ENCODE data around the gene TMEM181. TPM values are rescaled to one million over a fixed set of nuclear protein-coding genes. Genes with fewer than 3 reads are reported as not detected.
"Not testable (repeated sequence)": the region's sequence is repeated elsewhere in the genome, so short reads cannot be mapped to it uniquely, and the experiment has no call there.

The TMEM181 gene
- polyA plus RNA-seq, 5 donors, result 26.1 to 36.8 (median 30.5) TPM

- no peak for DNase-seq
Observed at GRCh38 chr6:158591810-158592209, 31.9 kb downstream of the TMEM181 start.

GRCh38 chr6:158593670-158594069 lies 33.8 kb downstream of the TMEM181 start:
- DNase-seq, result no peak

- no peak for DNase-seq
Observed at GRCh38 chr6:158595223-158595622, 35.3 kb downstream of the TMEM181 start.

GRCh38 chr6:158596861-158597260 lies 37.0 kb downstream of the TMEM181 start:
- no peak for DNase-seq

GRCh38 chr6:158597565-158597964 lies 37.7 kb downstream of the TMEM181 start:
- no peak for DNase-seq

GRCh38 chr6:158599635-158600034 lies 39.7 kb downstream of the TMEM181 start:
- DNase-seq, result no peak

- DNase-seq, result no peak
Observed at GRCh38 chr6:158603261-158604047, 43.6 kb downstream of the TMEM181 start.

GRCh38 chr6:158604048-158604406 lies 44.1 kb downstream of the TMEM181 start:
- DNase-seq, result no peak

- DNase-seq, result peak; percentile 28 to 56
Observed at GRCh38 chr6:158605266-158605878, 45.5 kb downstream of the TMEM181 start.

GRCh38 chr6:158606011-158606410 lies 46.1 kb downstream of the TMEM181 start:
- DNase-seq, result not testable (repeated sequence)

GRCh38 chr6:158606935-158607334 lies 47.0 kb downstream of the TMEM181 start:
- no peak for DNase-seq

GRCh38 chr6:158607411-158608170 lies 47.7 kb downstream of the TMEM181 start:
- DNase-seq, result no peak

- DNase-seq, result no peak
Observed at GRCh38 chr6:158608221-158608620, 48.3 kb downstream of the TMEM181 start.

- DNase-seq, result no peak
Observed at GRCh38 chr6:158609455-158610155, 49.7 kb downstream of the TMEM181 start.

- no peak for DNase-seq
Observed at GRCh38 chr6:158610319-158610968, 50.6 kb downstream of the TMEM181 start.

- DNase-seq, result no peak
Observed at GRCh38 chr6:158611039-158611438, 51.1 kb downstream of the TMEM181 start.

- peak; percentile 34 to 55 for DNase-seq
Observed at GRCh38 chr6:158611541-158612370, 51.9 kb downstream of the TMEM181 start.

- not testable (repeated sequence) for DNase-seq
Observed at GRCh38 chr6:158614606-158615005, 54.7 kb downstream of the TMEM181 start.

- DNase-seq, result not testable (repeated sequence)
Observed at GRCh38 chr6:158618289-158618688, 58.4 kb downstream of the TMEM181 start.
